Stimulated activated CD4-positive, alpha-beta T cell treated with anti-CD3 and anti-CD28 coated beads, Interleukin-15, amount 100 ng/mL, for 24 hours (primary cell): Measurements from ENCODE around the gene CARMIL3.
A peak's percentile ranks its signal among the peaks of the same experiment; 100 is the strongest.
"Not testable (repeated sequence)": the region's sequence is repeated elsewhere in the genome, so short reads cannot be mapped to it uniquely, and the experiment has no call there.

ENCODE experiments used
- DNase-seq: peaks from one replicate; pipeline ENCODE4 v3.0.0-alpha.2; 2020

CARMIL3 gene

GRCh38 chr14:24095271-24096068 is 43.7 kb downstream of the CARMIL3 start:
- peak; percentile 81 for DNase-seq

- DNase-seq = no peak
Measured at GRCh38 chr14:24096545-24097181, 44.9 kb downstream of the CARMIL3 start.

DNA sequence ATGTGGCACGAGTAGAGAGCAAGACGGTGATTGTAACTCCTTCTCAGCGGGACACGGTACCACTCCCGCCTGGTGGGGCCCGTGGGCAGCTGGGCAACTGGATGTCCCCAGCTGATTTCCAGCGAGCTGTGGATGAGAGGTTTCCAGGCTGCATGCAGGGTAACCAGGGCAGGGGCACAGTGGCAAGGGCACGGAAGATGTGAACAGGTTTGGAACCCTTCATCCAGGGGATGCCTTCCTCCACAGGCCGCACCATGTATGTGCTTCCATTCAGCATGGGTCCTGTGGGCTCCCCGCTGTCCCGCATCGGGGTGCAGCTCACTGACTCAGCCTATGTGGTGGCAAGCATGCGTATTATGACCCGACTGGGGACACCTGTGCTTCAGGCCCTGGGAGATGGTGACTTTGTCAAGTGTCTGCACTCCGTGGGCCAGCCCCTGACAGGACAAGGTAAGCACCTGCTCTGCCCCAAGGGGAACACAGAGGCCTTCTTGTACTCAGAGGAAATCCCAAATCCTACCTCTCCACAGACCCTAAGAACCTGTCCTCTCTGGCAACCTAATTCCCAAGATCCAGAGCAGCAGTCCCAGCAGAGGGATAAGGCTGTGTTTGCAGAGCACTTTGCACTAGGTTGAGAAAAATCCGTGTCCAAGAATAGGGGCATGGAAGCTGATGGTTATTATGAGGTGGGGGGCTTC is 46.6 kb downstream of the CARMIL3 start:
- no peak for DNase-seq

- no peak for DNase-seq
Measured at GRCh38 chr14:24098927-24099813, 47.4 kb downstream of the CARMIL3 start.

DNA sequence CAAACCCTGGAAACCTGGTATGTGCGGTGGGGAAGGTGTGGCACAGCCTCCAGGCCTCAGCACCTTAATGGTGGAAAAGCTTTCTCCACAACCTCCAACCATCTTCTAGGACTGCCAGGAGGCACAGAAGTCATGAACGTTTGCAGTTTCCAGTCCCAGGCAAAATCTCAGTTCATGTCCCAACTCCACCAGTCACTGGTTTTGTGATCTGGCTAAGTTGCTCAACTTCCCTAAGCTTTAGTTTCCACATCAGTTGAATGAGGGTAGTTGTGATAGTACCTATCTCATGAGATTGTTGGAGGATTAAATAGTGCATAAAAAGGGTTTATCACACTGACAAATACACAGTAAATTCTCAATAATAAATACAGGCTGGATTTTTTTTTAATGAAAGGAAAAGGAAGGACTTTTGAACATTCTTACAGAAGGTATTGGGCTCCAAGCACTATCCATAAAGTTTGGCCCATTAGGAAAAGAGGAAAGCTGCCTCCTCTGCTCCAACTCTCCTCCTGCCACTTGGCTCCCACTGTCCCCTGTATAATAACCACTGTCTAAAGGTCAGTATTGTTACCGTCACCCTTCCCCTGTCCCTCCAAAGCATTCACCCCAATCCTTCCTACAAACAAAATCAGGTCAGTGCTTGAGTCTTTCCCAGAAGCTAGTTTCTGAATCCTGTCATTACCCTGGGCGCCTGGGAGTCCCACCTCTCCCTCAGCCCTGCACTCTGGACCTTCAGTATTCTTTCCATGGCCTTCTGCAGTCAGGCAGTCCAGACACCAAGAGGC is 48.6 kb downstream of the CARMIL3 start:
- no peak for DNase-seq

- no peak for DNase-seq
Measured at GRCh38 chr14:24100982-24101494, 49.2 kb downstream of the CARMIL3 start.

DNA sequence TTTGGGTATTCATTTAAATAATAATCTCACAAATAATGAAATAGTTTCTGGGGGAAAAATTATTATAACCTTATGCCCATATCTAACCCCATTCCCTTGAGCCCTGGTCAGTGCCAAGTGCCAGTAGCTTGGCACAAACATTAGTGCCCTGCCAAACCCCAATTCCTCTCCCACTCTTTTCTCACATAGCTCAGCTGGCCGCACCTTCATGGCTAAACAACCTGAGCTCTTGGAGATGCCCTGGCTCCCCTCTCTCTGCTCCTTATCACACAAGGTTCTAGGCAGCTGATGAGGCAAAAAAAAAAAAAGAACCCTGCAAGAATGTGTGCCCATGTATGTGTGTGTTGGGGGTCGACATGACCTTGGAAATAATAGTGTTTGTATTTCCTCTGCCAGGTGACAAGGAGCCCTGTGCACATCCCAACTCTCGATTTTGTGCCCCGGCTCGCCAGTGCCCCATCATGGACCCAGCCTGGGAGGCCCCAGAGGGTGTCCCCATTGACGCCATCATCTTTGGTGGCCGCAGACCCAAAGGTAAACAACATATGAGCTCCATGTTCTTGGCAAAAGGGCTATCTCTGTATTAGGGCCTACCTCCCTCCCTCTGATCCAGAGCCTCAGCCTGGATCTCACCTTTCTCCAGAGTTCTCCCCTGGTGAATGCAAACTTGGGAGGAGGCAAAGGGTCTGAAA is 50.7 kb downstream of the CARMIL3 start:
- no peak for DNase-seq

DNA sequence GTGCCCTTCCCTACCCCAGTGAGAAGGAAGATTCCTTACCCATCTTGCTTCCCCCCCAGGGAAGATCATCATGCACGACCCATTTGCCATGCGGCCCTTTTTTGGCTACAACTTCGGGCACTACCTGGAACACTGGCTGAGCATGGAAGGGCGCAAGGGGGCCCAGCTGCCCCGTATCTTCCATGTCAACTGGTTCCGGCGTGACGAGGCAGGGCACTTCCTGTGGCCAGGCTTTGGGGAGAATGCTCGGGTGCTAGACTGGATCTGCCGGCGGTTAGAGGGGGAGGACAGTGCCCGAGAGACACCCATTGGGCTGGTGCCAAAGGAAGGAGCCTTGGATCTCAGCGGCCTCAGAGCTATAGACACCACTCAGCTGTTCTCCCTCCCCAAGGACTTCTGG is 51.6 kb downstream of the CARMIL3 start:
- no peak for DNase-seq

DNA sequence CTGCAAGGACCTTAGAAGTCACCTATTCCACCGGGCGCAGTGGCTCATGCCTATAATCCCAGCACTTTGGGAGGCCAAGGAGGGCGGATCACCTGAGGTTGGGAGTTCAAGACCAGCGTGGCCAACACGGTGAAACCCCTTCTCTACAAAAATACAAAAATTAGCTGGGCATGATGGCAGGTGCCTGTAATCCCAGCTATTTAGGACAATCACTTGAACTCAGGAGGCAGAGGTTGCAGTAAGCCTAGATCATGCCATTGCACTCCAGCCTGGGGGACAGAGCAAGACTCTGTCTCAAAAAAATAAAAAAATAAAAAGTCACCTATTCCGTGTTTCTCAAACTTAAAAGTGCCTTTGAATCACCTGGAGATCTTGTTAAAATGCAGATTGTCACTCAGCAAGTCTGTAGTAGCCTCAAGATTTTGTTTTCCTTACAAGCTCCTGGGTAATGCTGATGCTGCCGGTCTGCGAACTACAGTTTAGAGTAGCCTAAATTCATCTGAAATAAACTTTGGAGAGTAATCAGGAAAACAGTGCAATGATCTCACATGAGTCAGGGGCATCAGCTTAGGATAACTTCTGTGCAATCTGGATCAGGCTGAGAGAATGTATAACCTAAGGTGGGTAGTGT is 53.9 kb downstream of the CARMIL3 start:
- not testable (repeated sequence) for DNase-seq

GRCh38 chr14:24106672-24107271 is 55.0 kb downstream of the CARMIL3 start:
- no peak for DNase-seq

DNA sequence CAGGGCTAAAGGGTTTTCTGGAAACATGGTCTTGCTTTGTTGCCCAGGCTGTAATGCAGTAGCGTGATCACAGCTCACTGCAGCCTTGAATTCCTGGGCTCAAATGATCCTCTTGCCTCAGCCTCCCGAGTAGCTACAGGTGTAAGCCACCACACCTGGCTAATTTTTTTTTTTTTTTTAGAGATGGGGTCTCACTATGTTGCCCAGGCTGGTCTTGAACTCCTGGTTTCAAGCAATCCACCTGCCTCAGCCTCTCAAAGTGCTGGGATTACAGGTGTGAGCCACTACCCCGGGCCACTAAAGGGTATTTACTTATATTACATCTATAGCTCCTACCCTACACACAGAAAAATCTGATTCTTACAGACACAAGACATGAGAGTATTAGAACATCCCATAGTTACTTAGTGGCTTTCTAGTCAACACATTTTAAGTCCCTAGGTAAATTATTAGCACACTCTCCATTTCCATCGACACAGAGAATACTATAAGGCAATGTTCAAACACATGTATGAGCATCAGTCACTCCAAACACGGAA is 56.6 kb downstream of the CARMIL3 start:
- no peak for DNase-seq

DNA sequence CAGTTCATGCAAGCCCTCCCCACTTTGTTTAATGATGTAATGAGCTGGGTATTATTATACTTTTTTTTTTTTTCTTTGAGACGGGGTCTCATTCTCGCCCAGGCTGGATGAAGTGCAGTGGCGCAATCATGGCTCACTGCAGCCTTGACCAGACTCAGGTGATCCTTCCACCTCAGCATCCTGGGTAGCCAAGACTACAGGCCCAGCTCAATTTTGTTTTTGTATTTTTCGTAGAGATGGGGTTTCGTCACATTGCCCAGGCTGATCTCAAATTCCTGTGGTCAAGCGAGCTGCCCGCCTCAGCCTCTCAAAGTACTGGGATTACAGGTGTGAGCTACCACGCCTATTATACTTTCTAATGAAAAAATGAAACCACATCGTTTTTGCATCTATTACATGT is 58.3 kb downstream of the CARMIL3 start:
- DNase-seq = no peak

GRCh38 chr14:24110523-24110922 is 58.7 kb downstream of the CARMIL3 start:
- no peak for DNase-seq

GRCh38 chr14:24113379-24113800 is 61.6 kb downstream of the CARMIL3 start:
- DNase-seq = no peak

- peak; percentile 86 for DNase-seq
Measured at GRCh38 chr14:24113801-24114531, 62.2 kb downstream of the CARMIL3 start.

DNA sequence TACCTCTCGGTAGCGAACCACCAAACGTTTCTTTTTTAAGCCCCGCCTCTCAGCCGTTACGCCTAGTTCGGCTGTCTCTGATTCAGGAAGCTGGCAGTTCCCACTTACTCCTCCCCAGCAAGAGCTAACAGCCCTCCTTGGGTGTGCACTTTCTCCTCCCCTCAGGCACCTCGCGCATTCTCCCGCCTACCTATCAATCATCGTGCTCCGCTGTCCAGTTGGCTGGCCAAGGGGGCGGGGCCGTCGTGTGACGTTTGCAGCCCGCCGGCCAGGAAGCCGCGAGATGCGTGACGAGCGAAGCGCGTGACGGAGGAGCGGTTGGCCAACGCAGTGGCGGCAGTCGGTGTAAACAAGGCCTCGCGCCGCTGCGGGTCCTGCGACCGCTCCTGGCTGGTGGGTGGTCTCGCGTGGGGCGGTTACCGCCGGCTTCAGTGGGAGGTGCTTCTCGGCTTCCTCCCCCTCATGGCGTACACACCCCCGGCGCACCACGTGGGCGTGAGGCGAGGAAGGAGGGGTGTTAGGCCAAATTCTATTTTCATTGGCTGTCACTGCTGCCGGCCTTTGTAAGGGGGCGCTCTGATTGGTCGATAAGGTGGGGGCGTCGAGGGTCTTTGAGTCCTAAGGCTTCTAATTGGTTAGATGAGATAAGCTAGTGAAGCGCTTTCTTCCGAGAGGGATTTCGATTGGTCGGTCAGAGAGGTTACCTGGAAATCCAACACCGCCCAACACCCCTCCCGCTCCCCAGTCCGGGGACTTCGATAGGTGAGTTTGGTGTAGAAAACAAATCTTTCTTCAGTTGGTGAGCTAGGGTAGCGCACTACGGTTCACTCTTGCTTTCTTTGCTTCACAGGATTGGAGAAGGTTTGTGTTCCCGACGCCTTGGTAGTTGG is 63.0 kb downstream of the CARMIL3 start, which contains the start of the genes DCAF11 and NRL:
TSS of gene DCAF11 (plus strand) at position 246 of the 890 bp plus-strand sequence. CDS start 818 bp downstream, outside the sequence.
TSS of gene NRL (minus strand) at position 418 of the 890 bp plus-strand sequence. CDS start 32,101 bp downstream, outside the sequence.
- peak; percentile 99 for DNase-seq

- no peak for DNase-seq
Measured at GRCh38 chr14:24115422-24116127, 63.8 kb downstream of the CARMIL3 start.
